ENCODE results near the gene SZT2.

GRCh38 chr1:43447891-43448708 lies 58.4 kb downstream of the SZT2 start:
- no peak for TF ChIP-seq EZH2 (IDR thresholded peaks at IDR 0.05; ENCODE audit: borderline replicate concordance, low read length)
- no peak for TF ChIP-seq CTCF (conservative IDR thresholded peaks at IDR 0.05 in 1 of 2, IDR thresholded peaks at IDR 0.05 in 1 of 2; ENCODE audit: extremely low read depth in 1 of 2, insufficient read depth in 1 of 2, low read depth in 1 of 2, low read length in 2 of 2)

Data from mammary epithelial cell (primary cell).